ENCODE measurements around the gene ZNF777. TPM values are rescaled to one million over a fixed set of nuclear protein-coding genes. Genes with fewer than 3 reads are reported as not detected.
"Not testable (repeated sequence)": the region's sequence is repeated elsewhere in the genome, so short reads cannot be mapped to it uniquely, and the experiment has no call there.

The ZNF777 gene
- total RNA-seq, 2 donors from 2014 or later: 10.0 to 10.3 TPM

DNA sequence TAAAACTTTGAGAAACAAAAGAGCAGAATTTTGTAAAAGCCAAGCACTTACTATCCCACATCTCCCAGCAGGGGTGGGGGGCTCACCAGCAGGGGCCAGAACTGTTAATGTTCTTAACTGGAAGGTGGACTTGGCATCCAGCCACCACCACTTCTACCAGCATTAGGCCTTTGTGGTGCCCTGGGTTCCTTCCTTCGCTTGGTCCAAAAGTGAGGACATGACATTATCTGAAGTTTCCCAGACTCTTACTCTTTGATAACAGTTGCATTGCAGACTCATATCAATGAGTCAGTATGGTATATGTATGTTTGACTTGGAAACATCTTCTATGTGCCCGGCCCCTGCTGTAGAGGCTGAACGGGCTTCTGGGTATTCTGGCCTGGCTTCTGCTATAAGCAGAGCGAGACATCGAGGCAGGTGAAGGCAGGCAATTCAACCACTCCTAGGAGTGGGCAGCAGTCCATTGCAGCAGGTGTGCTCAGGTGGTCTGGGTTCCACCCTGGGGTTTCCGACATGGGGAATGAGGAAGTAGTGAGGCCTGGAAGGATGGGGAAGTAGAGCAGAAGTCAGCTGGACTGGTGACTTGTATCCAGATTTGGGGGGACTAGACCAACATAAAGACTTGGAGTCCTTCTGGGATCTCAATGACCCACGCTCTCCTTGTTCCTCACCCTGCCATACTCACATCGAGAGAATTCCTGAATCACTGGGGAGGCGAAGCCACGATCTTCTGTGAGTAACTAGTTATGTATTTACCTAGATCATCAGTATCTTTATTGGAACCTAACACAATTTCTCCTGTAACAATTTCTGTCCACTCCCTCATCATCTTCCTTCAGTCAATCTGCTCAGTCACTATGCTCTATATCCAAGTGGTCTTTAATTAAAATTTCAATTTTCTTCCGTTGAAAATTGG is 4.1 kb downstream of the ZNF777 start:
- DNase-seq (no peak), ATAC-seq (no peak)
- intact Hi-C loops (cut with DNase I, micrococcal nuclease): no loop called here

- DNase-seq (no peak), ATAC-seq (no peak)
- intact Hi-C loops (cut with DNase I, micrococcal nuclease): no loop called here
Measured at GRCh38 chr7:149455175-149455950, 5.5 kb downstream of the ZNF777 start.

DNA sequence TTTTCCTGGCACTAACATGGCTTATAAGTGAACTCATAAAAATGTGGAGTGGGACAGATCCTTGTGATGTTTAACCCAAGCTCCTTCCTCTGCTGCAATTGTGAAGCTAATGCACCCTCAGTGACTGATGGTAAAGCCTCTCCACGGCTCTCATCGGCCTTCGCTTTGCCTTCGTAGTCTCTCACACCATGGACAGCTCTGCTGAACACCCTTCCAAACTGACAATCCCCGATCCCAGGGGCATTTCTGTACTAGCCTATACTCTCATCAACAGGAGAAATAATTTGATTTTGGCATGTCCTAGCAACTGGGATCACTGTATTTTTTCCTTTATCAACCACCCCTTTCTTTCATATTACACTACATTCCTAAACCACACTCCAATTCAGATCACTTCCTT is 6.1 kb downstream of the ZNF777 start:
- ATAC-seq: no peak
- no peak for DNase-seq
- intact Hi-C loops (cut with DNase I, micrococcal nuclease): no loop called here

- intact Hi-C loops (cut with DNase I, micrococcal nuclease): no loop called here
- DNase-seq (no peak), ATAC-seq (no peak)
Measured at GRCh38 chr7:149454006-149454405, 6.9 kb downstream of the ZNF777 start.

- intact Hi-C loops (cut with DNase I, micrococcal nuclease): no loop called here
- no peak for ATAC-seq
- no peak for DNase-seq
Measured at GRCh38 chr7:149450821-149451220, 10.0 kb downstream of the ZNF777 start.

DNA sequence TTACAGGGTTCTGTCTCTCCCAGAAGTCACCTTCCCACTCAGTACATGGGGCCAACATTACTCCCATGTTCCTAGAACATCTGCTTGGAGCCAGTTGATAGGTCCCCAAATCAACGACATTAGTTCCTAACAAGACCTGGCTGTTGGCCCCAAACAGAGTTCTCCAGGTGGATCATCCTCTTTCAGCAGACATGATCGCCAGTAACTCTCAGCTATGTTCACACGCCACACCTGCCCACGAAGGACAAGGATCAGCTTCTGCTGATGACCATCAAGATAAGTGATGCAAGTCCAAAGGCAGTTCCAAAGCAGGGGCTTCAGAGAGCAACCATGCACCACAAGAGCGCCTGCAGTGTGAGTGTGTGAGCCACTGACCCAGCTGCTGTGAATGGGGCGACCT is 11.0 kb downstream of the ZNF777 start:
- intact Hi-C loops (cut with DNase I, micrococcal nuclease): no loop called here

GRCh38 chr7:149448961-149449360 is 11.9 kb downstream of the ZNF777 start:
- no peak for DNase-seq
- no peak for ATAC-seq
- intact Hi-C loops (cut with DNase I, micrococcal nuclease): no loop called here

More for the DNA sequence above, 11.0 kb downstream of the ZNF777 start:
- no peak for DNase-seq
- ATAC-seq: no peak

DNA sequence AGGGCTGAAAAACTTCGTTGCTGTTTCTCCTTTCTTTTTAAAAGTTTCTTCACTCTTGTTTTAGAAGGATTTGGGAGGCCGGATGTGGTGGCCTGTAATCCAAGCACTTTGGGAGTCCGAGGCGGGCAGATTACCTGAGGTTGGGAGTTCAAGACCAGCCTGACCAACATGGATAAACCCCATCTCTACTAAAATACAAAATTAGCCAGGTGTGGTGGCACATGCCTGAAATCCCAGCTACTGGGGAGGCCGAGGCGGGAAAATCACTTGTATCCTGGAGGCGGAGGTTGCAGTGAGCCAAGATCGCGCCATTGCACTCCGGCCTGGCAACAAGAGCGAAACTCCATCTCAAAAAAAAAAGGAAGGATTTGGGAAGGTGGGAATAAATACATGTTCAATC is 14.8 kb downstream of the ZNF777 start:
- intact Hi-C loops (cut with DNase I, micrococcal nuclease); DNase-seq; ATAC-seq: not testable (repeated sequence)

- no peak for DNase-seq
- ATAC-seq: no peak
- intact Hi-C loops (cut with DNase I, micrococcal nuclease): no loop called here
Measured at GRCh38 chr7:149444287-149444686, 16.6 kb downstream of the ZNF777 start.

- ATAC-seq (no peak), DNase-seq (no peak)
- intact Hi-C loops (cut with DNase I, micrococcal nuclease): no loop called here
Measured at GRCh38 chr7:149443523-149443922, 17.3 kb downstream of the ZNF777 start.

GRCh38 chr7:149442924-149443323 is 17.9 kb downstream of the ZNF777 start:
- DNase-seq: no peak
- intact Hi-C loops (cut with DNase I, micrococcal nuclease): no loop called here
- no peak for ATAC-seq

- intact Hi-C loops (cut with DNase I, micrococcal nuclease): no loop called here
- DNase-seq (no peak), ATAC-seq (no peak)
Measured at GRCh38 chr7:149440222-149440621, 20.6 kb downstream of the ZNF777 start.

DNA sequence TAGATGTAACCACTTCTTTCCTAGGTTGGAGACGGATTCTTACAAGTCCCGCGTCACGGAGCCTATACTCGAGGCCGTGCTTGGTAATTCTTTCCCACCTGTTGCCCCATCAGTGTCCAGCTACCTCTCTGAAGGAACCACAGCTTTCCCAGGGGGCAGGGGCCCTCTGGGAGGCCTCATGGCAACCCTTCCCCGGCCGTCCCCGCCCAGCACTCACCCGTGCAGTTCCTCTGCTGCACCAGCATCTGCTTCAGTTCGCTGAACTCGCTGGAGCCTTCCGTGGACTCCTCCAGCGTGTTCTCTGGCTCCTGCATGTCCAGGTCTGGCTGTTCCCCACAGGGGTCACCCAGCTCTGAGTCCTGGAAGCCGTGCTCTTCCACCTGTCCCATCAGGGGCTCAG is 24.5 kb downstream of the ZNF777 start:
- DNase-seq (no peak), ATAC-seq (no peak)
- intact Hi-C loops (cut with DNase I, micrococcal nuclease): no loop called here

DNA sequence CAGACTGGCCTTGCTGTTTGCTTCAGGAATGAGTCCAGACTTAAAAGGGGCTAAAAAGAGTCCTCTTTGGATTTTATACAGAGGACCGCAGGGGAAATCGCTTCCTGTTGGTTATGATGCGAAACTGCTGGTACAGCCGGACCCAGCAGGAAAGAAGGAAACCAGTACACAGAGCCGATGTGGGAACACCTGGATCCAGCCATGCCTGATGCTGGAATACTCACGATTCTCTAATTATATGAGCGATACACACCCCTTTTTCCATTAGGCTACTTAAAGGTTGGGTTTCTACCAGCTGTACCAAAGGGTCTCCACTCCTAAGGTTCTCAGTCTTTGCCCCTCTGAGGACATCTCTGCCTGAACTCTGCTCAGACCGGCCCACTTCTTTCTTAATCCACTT is 27.7 kb downstream of the ZNF777 start:
- ATAC-seq (no peak), DNase-seq (no peak)
- intact Hi-C loops (cut with DNase I, micrococcal nuclease): no loop called here

DNA sequence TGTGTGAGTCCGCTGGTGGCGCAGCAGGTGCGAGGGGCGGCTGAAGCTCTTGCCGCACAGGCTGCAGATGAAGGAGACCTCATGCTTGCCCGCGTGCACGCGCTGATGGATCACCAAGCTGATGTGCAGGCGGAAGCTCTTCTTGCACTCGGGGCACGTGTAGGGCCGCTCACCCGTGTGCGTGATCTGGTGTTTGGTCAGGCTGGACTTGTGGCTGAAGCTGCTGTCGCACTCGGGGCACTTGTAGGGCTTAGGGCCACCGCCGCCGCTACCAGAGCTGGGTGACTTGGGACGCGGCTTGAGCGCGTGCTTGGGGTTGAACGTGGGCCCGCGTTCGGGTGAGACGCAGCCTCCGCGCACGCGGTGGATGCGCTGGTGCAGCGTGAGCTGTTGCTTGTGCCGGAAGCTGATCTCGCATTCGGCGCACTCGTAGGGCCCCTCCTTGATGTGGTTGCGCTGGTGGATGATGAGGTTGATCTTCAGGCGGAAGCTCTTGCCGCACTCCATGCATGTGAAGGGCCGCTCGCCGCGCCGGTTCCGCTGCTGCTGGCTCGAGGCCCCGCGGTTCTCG is 28.7 kb downstream of the ZNF777 start:
- ATAC-seq (no peak), DNase-seq (no peak)
- intact Hi-C loops (cut with DNase I, micrococcal nuclease): no loop called here

DNA sequence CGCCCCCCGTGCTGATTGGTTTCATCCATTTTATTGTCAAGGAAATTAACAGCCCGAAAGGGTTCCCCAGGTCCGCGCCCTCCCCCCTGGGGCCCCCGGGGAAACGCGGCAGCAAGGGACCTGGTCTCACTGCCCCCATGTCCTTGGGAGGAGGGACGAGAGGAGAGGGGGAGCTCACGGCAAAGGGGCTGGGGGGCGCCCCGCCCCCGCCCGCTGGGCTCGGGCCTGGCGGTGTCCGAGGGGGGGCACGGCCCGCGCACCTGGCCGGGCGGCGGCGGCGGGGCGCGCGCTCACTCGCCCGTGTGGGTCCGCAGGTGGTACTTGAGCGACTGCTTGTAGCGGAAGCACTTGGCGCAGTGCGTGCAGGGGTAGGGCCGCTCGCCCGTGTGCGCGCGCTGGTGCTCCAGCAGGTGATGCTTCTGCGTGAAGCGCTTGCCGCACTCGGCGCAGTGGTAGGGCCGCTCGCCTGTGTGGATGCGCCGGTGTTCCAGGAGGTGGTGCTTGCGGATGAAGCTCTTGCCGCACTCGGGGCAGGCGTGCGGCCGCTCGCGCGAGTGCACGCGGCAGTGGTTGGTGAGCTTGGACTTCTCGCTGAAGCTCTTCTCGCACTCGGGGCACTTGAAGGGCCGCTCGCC is 29.3 kb downstream of the ZNF777 start:
- ATAC-seq: no peak

DNA sequence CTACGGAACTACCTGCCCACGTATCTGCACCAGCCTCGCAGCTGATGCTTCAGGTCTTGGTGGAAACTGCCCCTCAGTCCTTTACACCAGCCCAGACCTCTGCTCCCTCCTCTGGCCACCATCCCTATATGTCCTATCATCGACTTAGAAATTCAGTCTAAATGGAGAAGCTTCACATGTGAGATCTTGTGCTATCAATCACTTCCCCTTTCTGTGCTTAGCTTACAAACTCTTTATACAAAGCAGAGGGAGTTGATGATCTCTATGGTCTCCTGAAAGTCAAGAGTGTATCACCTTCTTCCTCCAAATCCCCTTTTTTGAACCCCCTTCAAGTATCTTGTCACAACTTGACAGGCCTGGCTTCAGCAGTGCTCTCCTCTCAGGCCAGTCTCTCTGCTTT is 30.7 kb downstream of the ZNF777 start:
- intact Hi-C loops (cut with DNase I, micrococcal nuclease): no loop called here
- ATAC-seq (no peak), DNase-seq (no peak)

More for the DNA sequence above, 29.3 kb downstream of the ZNF777 start:
- no peak for DNase-seq
- intact Hi-C loops (cut with DNase I, micrococcal nuclease): no loop called here

GRCh38 chr7:149427893-149428292 is 33.0 kb downstream of the ZNF777 start:
- no peak for ATAC-seq
- intact Hi-C loops (cut with DNase I, micrococcal nuclease): no loop called here

GRCh38 chr7:149427096-149427680 is 33.7 kb downstream of the ZNF777 start:
- intact Hi-C loops (cut with DNase I, micrococcal nuclease): no loop called here
- no peak for ATAC-seq
- no peak for DNase-seq

More at GRCh38 chr7:149427893-149428292, 33.0 kb downstream of the ZNF777 start:
- DNase-seq: no peak
